NCI-H446 (cell line): ENCODE results near the gene MMP15.

ENCODE experiments used
- DNase-seq, 2 experiments: peaks; one replicate each; lab custom pipeline; 2025; lab: John Stamatoyannopoulos, UW

Gene MMP15

GRCh38 chr16:58019866-58020538, 5.6 kb upstream of the MMP15 start:
- DNase-seq = no peak

- DNase-seq = no peak
Measured at GRCh38 chr16:58020628-58021521, 4.7 kb upstream of the MMP15 start.

- no peak for DNase-seq
Measured at GRCh38 chr16:58021661-58022551, 3.6 kb upstream of the MMP15 start.

- peak; percentile 45 to 77 for DNase-seq
Measured at GRCh38 chr16:58022601-58023371, 2.8 kb upstream of the MMP15 start.

GRCh38 chr16:58024486-58025350, 836 bp upstream of the MMP15 start:
- no peak for DNase-seq

GRCh38 chr16:58026139-58026704, 668 bp downstream of the MMP15 start:
- peak in 1 of 2 experiments; percentile 24 for DNase-seq

GRCh38 chr16:58026705-58027160, 1.2 kb downstream of the MMP15 start:
- DNase-seq = no peak

GRCh38 chr16:58027161-58027915, 1.8 kb downstream of the MMP15 start:
- DNase-seq = no peak

GRCh38 chr16:58027916-58028455, 2.4 kb downstream of the MMP15 start:
- no peak for DNase-seq

GRCh38 chr16:58028541-58029070, 3.1 kb downstream of the MMP15 start:
- no peak for DNase-seq

GRCh38 chr16:58029410-58029809, 3.9 kb downstream of the MMP15 start:
- no peak for DNase-seq

GRCh38 chr16:58030136-58030840, 4.7 kb downstream of the MMP15 start:
- no peak for DNase-seq

- no peak for DNase-seq
Measured at GRCh38 chr16:58031016-58031800, 5.7 kb downstream of the MMP15 start.

GRCh38 chr16:58032710-58033293, 7.2 kb downstream of the MMP15 start:
- DNase-seq = no peak

GRCh38 chr16:58034128-58034685, 8.7 kb downstream of the MMP15 start:
- no peak for DNase-seq

GRCh38 chr16:58034774-58035173, 9.2 kb downstream of the MMP15 start:
- no peak for DNase-seq
